Karpas-422 (cell line): Measurements from ENCODE around the gene ABHD17A. TPM values are rescaled to one million over a fixed set of nuclear protein-coding genes. Genes with fewer than 3 reads are reported as not detected.

Experiments
- DNase-seq: peaks from one replicate; pipeline ENCODE4 v3.0.0-alpha.2; 2015
- H2AFZ ChIP-seq: fragments of 200-600 bp; sonication (generic); 2 replicates; pipeline ENCODE4 v1.6.1; 2014; ENCODE audit warnings: antibody characterized with exemption, low read length, mixed read lengths
- H3K27ac ChIP-seq: fragments of 200-600 bp; sonication (generic); 2 replicates; pipeline ENCODE4 v1.5.1; 2014; ENCODE audit warnings: mild to moderate bottlenecking, low read length, moderate library complexity
- H3K27me3 ChIP-seq: fragments of 200-600 bp; sonication (generic); 2 replicates; pipeline ENCODE4 v1.6.1; 2014; ENCODE audit warnings: low read length, mixed read lengths
- H3K36me3 ChIP-seq: fragments of 200-600 bp; sonication (generic); 2 replicates; pipeline ENCODE4 v1.6.1; 2014; ENCODE audit warnings: low read length, mixed read lengths; ENCODE audit not compliant: insufficient read depth
- H3K4me1 ChIP-seq: fragments of 200-600 bp; sonication (generic); 2 replicates; pipeline ENCODE4 v1.6.1; 2014; ENCODE audit warnings: mild to moderate bottlenecking, low read length, mixed read lengths
- H3K4me2 ChIP-seq: fragments of 200-600 bp; sonication (generic); 2 replicates; pipeline ENCODE4 v1.6.1; 2014; ENCODE audit warnings: low read length, low read depth, mild to moderate bottlenecking; ENCODE audit not compliant: poor library complexity, severe bottlenecking
- H3K4me3 ChIP-seq: fragments of 200-600 bp; sonication (generic); 2 replicates; pipeline ENCODE4 v1.5.1; 2014; ENCODE audit warnings: mild to moderate bottlenecking, antibody characterized with exemption, low read length, mixed read lengths
- H3K79me2 ChIP-seq: fragments of 200-600 bp; sonication (generic); 2 replicates; pipeline ENCODE4 v1.6.1; 2014; ENCODE audit warnings: mild to moderate bottlenecking, low read length, mixed read lengths
- H3K9ac ChIP-seq: fragments of 200-600 bp; sonication (generic); 2 replicates; pipeline ENCODE4 v1.6.0; 2014; ENCODE audit warnings: low read length
- H3K9me2 ChIP-seq: fragments of 200-600 bp; sonication (generic), shearing (Covaris generic); replicated peaks from 2 replicates; pipeline ENCODE4 v1.6.0; 2014; ENCODE audit warnings: mild to moderate bottlenecking, low read length, moderate library complexity; ENCODE audit not compliant: insufficient read depth
- H3K9me3 ChIP-seq: fragments of 300-700, 200-600 bp; sonication (generic); 2 replicates; pipeline ENCODE4 v1.6.1; 2014; ENCODE audit warnings: low read length, mixed read lengths
- H4K20me1 ChIP-seq: fragments of 200-600 bp; sonication (generic); 2 replicates; pipeline ENCODE4 v1.6.1; 2014; ENCODE audit warnings: mild to moderate bottlenecking, antibody characterized with exemption, low read length, low read depth; ENCODE audit not compliant: insufficient read depth
- total RNA-seq: library from RNA; depleted of rRNA; stranded (reverse); fragments of >200 nt; shearing (Covaris generic); gene quantifications from 2 replicates; pipeline ENCODE4 v1.2.3, GENCODE V29; 2014; ENCODE audit warnings: low replicate concordance

The ABHD17A gene
- total RNA-seq, 1 experiment from 2014 or later = 52.5 TPM

DNA sequence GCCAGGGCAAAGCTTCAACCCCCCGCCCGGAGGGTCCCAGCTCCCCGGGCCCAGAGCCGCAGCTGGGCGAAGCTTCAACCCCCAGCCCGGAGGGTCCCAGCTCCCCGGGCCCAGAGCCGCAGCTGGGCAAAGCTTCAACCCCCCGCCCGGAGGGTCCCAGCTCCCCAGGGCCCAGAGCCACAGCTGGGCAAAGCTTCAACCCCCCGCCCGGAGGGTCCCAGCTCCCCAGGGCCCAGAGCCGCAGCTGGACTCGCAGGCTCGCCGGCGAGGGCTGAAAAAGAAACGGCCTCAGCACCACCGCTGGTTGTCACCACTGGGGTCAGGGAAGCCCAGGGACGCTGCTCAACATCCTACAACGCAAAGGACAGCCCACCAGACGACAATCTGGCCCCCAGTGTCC lies 42.2 kb downstream of the ABHD17A start:
- no peak overlapping the region for H3K4me3 ChIP-seq
- H3K9ac ChIP-seq = no peak overlapping the region
- H3K9me3 ChIP-seq = no peaks in the 10 kb centered on the region
- H3K79me2 ChIP-seq = peaks cover 95% of the 10 kb centered on the region
- H3K9me2 ChIP-seq = no peaks in the 10 kb centered on the region
- H4K20me1 ChIP-seq = peaks cover 79% of the 10 kb centered on the region
- H3K36me3 ChIP-seq = 0 out of 2 replicates have a peak, but pooled peaks cover 3% of the 10 kb centered on the region
- no peaks in the 10 kb centered on the region for H3K27me3 ChIP-seq
- H3K4me1 ChIP-seq = peaks cover 15% of the 10 kb centered on the region
- DNase-seq = no peak
- no peak overlapping the region for H3K4me2 ChIP-seq
- no peak overlapping the region for H3K27ac ChIP-seq
- no peak overlapping the region for H2AFZ ChIP-seq

DNA sequence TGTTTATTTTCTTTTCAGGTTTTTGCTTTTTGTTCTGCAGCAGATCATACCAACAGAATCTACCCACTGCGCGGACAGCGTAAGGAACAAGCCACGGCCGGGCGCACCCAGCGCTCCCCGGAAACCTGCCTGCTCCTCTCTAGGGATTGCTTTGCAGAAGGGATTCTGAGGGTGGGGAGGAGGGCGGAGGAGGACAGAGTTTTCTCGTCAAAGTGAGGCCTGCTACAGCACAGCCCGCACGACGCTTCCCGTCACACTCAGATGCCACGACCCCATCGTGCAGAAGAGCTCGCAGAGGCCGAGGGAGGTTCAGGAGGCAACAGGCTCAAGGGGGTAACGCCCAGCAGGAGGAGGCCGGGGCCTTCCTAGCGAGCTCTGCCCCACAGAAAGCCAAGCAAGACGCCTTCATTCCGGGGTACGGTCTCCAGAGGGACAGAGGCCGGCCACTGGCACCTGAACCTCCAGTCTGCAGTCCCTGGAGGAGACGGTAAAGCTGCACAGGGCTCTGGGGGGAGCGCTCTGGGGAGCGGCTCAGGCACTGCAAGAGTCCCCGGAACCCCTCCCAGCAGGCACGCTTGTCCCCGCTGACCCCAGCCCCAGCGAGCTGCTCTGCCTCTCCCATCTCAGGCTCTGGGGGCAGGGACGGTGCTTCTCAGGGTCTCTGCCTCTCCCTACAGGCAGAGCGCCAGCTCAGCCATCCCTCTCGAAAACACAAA lies 43.9 kb downstream of the ABHD17A start:
- Histone ChIP-seq H3K9me2 (no peaks in the 10 kb centered on the region), H3K9me3 (no peaks in the 10 kb centered on the region), H3K27me3 (no peaks in the 10 kb centered on the region), H4K20me1 (peaks cover 79% of the 10 kb centered on the region), H3K4me3 (no peak overlapping the region), H2AFZ (no peak overlapping the region), H3K27ac (no peak overlapping the region), H3K36me3 (0 out of 2 replicates have a peak, but pooled peaks cover 3% of the 10 kb centered on the region), H3K79me2 (peaks cover 94% of the 10 kb centered on the region), H3K4me2 (no peak overlapping the region), H3K9ac (no peak overlapping the region), H3K4me1 (peaks cover 3% of the 10 kb centered on the region)
- no peak for DNase-seq

DNA sequence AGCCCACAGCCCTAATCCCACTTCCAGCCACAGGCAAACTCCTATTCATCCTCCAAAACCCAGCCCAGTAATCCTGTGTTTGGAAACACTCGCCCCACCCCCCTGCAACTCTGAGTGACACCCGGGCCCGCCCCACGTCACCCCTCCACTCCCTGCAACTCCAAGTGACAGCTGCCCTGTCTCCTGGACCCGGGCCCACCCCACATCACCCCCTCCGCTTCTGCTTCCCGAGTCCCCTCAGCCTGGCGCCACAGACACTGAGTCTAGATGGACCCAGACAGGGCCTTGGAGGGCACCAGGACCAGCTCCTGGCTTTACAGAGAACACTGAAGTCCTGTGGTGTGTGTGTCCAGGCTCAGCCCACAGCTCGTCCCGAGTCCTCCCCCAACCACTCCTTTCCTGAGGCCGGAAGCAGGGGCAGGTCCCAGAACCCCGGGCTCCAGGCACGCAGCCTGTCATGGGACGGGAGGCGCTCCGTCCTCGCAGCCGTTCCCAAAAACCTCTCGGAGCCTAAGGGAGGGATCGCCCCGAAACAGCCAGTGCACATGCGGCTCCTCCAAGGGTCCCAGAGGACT lies 44.7 kb downstream of the ABHD17A start:
- Histone ChIP-seq H2AFZ (no peak overlapping the region), H3K79me2 (peaks cover 94% of the 10 kb centered on the region), H3K9me3 (no peaks in the 10 kb centered on the region), H3K9ac (no peak overlapping the region), H3K4me2 (no peak overlapping the region), H3K27me3 (no peaks in the 10 kb centered on the region), H3K27ac (no peak overlapping the region), H3K4me3 (no peak overlapping the region), H3K4me1 (no peaks in the 10 kb centered on the region), H3K9me2 (no peaks in the 10 kb centered on the region), H4K20me1 (peaks cover 79% of the 10 kb centered on the region), H3K36me3 (no peaks in the 10 kb centered on the region)
- no peak for DNase-seq

DNA sequence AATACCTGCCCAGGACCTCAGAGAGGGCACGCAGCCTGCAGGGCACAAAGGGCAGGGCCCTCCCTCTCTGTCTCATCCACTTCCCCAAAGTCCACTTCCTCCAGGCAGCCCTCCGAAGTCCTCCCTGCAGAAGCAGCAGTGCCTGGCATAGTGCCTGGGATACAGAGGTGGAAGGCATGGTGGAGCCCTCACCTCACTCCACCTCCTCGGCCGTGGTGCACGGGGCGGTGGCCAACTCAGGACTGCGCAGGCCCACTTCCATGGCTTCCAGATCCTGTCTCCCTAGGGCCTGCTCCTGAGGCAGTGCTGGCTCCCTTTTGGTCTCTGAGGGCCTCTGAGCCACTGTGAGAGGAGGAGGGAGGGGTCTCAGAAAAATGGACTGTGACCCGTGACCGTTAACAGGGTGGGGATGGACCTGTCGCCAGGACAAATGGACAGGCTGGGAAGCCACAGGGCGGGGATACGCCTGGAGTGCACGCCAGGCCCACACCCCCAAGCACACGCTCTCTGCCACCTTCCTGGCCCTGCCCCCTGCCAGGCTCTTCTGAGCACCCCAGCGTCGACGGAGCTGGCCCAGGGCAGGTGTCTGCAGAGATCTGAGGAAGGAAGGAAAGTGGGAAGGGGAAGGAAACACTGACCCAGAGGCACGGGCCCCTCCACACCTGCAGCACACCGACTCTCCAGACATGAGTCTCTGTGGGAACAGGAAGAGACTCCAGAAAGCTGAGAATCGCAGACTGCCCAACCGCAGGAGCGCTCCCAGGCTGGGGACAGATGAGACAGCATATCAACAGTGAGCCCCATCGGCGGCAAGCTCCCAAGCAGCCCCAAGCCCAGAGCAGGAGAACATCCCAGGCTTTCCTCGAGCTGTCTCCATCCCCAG lies 45.4 kb downstream of the ABHD17A start:
- Histone ChIP-seq H3K36me3 (no peaks in the 10 kb centered on the region), H2AFZ (no peak overlapping the region), H3K79me2 (peaks cover 94% of the 10 kb centered on the region), H3K4me1 (no peaks in the 10 kb centered on the region), H3K27me3 (no peaks in the 10 kb centered on the region), H3K4me2 (no peak overlapping the region), H3K9ac (no peak overlapping the region), H3K4me3 (no peak overlapping the region), H4K20me1 (peaks cover 78% of the 10 kb centered on the region), H3K27ac (no peak overlapping the region), H3K9me2 (no peaks in the 10 kb centered on the region), H3K9me3 (no peaks in the 10 kb centered on the region)
- no peak for DNase-seq

DNA sequence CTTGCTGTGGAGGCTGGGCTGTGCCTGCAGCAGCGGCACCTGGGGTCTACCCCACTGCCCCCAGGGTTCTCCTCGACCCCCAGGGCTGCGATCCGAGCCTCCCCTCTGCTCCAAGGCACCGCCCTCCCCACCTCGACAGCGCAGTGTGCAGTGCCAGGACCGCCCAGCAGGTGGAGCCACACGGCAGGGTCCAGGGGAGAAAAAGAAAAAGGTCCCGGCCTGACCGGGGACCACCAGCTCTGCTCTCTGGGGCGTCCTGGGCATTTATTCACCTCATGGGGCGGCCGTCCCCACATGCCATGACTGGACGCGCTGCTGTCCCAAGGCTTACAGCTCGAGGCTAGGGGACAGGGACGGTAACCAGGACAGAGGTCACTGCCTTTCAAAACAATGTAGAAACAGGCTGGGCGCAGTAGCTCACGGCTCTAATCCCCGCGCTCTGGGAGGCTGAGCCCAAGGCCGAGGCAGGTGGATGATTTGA lies 47.6 kb downstream of the ABHD17A start:
- Histone ChIP-seq H3K9me2 (no peaks in the 10 kb centered on the region), H3K4me3 (no peak overlapping the region), H3K4me1 (no peaks in the 10 kb centered on the region), H3K9ac (no peak overlapping the region), H4K20me1 (peaks cover 77% of the 10 kb centered on the region), H3K9me3 (no peaks in the 10 kb centered on the region), H3K36me3 (no peaks in the 10 kb centered on the region), H3K27me3 (no peaks in the 10 kb centered on the region), H3K4me2 (no peak overlapping the region), H3K27ac (no peak overlapping the region), H3K79me2 (peaks cover 92% of the 10 kb centered on the region), H2AFZ (no peak overlapping the region)
- DNase-seq = peak; percentile 91

DNA sequence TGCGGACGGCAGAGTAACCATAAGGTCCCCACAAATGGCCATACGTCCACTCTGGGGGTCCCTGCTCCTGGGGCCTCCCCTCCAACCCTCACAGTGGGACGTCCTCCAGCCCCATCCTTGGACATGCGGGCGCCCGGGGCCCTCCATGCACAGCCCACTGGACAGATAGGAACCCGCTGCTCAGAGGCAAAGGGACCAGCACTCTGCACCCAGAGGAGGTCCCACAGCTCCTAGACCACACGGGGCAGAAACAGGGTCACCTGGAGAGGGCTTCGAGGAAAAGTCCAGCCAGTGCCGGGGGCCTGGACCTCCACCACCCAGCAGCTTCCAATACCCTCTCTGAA lies 48.1 kb downstream of the ABHD17A start:
- peaks cover 89% of the 10 kb centered on the region for H3K79me2 ChIP-seq
- no peak for DNase-seq
- no peak overlapping the region for H3K4me3 ChIP-seq
- no peaks in the 10 kb centered on the region for H3K36me3 ChIP-seq
- no peaks in the 10 kb centered on the region for H3K9me3 ChIP-seq
- H3K27me3 ChIP-seq = no peaks in the 10 kb centered on the region
- no peak overlapping the region for H3K4me2 ChIP-seq
- no peaks in the 10 kb centered on the region for H3K4me1 ChIP-seq
- H3K27ac ChIP-seq = no peak overlapping the region
- no peak overlapping the region for H3K9ac ChIP-seq
- no peaks in the 10 kb centered on the region for H3K9me2 ChIP-seq
- no peak overlapping the region for H2AFZ ChIP-seq
- H4K20me1 ChIP-seq = peaks cover 74% of the 10 kb centered on the region

DNA sequence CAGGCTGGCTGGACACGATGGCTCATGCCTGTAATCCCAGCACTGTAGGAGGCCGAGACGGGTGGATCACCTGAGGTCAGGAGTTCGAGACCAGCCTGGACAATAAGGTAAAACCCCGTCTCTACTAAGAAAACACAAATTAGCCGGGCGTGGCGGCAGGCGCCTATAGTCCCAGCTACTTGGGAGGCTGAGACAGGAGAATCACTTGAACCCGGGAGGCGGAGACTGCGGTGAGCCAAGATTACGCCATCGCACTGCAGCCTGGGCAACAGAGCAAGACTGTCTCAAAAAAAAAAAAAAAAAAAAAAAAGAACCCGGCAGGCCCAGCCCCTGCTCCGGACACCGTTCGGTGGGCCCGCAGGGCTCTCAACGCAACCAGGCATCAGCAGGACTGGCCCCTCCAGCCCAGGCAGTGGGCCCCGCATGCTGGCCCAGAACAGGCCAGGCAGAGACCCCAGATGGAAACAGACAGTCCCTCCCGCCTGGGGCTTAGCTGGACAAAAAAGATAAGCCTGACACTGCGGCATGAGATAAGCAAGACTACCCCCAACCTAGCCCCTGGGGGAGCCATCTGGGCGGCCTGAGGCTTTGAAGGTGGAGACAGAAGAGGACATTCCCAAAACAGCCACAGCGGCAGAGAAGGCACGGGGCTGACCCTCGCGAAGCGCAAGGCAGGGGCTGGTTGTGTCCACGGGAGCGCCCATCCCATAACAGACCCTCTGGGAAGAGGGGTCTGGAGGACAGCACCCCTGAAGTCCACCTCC lies 48.7 kb downstream of the ABHD17A start:
- Histone ChIP-seq H3K27me3 (no peaks in the 10 kb centered on the region), H3K79me2 (peaks cover 87% of the 10 kb centered on the region), H4K20me1 (peaks cover 71% of the 10 kb centered on the region), H3K27ac (no peak overlapping the region), H3K9me3 (no peaks in the 10 kb centered on the region), H3K4me3 (no peak overlapping the region), H3K9ac (no peak overlapping the region), H3K4me1 (no peaks in the 10 kb centered on the region), H3K36me3 (no peaks in the 10 kb centered on the region), H3K4me2 (no peak overlapping the region), H3K9me2 (no peaks in the 10 kb centered on the region), H2AFZ (no peak overlapping the region)
- DNase-seq = no peak
